NCI-H1417 treated with DMSO at 0.1 percent for 48 hours (cell line): Measurements from ENCODE around the gene ZNF518B.
"Not testable (repeated sequence)": the region's sequence is repeated elsewhere in the genome, so short reads cannot be mapped to it uniquely, and the experiment has no call there.

Experiments used
- DNase-seq: peaks from one replicate; lab custom pipeline; 2025; lab: John Stamatoyannopoulos, UW

ZNF518B gene

GRCh38 chr4:10458177-10458576 is 951 bp upstream of the ZNF518B start:
- no peak for DNase-seq

- DNase-seq = no peak
These were observed 501 bp downstream of the ZNF518B start for GRCh38 chr4:10456595-10457254.

DNA sequence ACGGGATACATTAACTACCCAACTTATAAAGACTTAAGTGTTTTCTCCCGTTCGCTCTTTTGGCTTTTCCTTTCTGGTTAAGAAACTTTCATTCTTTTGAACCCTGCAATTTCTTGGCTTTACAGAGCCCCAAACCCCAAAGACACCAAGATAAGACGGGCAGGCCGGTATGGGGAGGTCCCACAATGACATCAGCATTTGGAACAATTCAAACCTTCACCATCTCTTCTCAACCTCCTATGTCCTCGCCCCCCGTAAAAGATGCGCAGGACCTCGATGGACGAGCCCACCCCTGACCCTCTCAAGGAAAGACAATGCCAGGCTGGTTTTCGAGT is 999 bp downstream of the ZNF518B start:
- DNase-seq = no peak

- DNase-seq = no peak
These were observed 2.1 kb downstream of the ZNF518B start for GRCh38 chr4:10455133-10455532.

GRCh38 chr4:10454726-10455125 is 2.5 kb downstream of the ZNF518B start:
- DNase-seq = no peak

GRCh38 chr4:10454121-10454520 is 3.1 kb downstream of the ZNF518B start:
- no peak for DNase-seq

- no peak for DNase-seq
These were observed 8.2 kb downstream of the ZNF518B start for GRCh38 chr4:10448991-10449390.

GRCh38 chr4:10442976-10443375 is 14.2 kb downstream of the ZNF518B start:
- no peak for DNase-seq

DNA sequence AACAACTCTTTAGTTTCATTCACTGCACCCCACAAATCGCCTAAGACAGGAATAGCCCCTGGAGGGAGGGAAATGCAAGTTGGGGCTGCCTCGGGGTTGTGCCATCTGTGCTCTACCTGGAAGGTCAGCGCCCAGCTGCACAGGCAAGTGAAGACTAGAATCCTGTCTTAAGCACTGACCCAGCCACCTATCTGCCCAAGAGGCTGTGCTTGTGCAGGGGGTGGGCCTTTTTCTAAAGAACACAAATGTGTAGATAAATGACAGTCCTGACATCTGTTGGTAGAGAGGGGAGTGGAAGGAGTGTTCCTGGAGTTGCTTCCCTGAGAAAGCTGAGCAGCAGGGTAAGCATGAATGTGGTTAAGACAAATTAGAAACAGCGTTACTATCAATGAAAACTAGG is 15.7 kb downstream of the ZNF518B start:
- no peak for DNase-seq

DNA sequence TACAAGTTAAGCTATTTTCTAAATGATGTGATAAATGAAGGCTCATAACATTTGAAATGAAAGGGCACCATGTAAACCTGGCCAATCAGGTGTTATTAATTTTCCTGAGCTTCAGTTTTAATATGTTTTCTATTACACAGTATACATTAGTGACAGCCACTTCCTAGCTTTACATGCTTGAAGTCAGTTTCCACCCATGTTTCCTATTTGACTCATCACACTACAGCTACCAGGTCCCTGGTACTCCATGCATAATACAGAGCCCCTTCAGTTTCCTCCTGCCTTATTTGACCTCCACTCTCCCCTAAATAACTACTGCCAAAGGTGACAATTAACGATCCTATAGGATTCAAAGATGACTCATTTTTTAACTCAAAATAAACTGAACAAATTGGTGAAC is 18.3 kb downstream of the ZNF518B start:
- DNase-seq = no peak

DNA sequence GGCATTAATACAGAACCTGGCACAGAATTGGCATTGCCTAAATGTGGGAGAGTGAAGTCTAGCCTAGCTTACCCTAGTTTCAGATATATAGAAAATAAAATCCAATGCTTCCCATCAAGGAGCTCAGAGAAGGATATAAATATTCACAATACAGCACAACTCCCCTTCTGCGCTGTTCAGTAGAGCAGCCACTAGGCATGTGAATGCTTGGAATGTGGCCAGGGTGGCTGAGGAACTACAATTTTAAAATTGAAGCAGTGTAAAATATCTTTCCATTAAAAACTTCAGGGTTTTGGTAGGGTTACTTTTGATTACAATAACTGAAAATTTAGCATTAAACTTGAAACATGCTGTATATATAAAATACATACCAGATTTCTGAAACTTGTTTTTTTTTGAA is 19.5 kb downstream of the ZNF518B start:
- no peak for DNase-seq

DNA sequence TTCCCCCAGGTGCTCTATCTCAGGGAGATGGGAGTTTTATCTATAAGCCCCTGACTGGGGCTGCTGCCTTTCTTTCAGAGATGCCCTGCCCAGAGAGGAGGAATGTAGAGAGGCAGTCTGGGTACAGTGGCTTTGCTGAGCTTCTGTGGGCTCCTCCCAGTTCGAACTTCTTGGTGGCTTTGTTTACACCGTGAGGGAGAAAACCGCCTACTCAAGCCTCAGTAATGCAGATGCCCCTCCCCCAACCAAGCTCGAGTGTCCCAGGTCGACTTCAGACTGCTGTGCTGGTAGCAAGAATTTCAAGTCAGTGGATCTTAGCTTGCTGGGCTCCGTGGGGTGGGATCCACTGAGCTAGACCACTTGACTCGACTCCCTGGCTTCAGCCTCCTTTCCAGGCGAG is 29.5 kb downstream of the ZNF518B start:
- not testable (repeated sequence) for DNase-seq

- DNase-seq = no peak
These were observed 35.7 kb downstream of the ZNF518B start for GRCh38 chr4:10421344-10422055.

DNA sequence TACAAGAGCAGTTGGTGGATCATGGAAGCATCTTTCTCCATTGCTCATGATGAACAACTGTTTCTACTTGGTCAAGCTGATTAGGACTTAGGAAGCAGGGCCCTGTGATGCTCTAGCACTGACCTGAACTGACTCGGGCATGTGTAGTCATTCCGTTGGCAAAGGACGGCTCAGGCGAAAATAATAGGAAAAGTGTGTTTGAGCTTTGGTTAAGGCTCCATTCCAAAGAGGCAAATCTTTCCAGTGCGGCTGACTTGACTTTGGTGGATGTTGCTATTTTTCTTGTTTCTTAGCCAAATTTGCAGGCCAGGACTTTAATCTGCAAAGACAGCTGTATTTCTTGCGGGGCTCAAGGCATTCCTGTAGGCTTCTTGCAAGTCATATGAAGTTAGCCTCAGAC is 39.5 kb downstream of the ZNF518B start:
- DNase-seq = no peak

DNA sequence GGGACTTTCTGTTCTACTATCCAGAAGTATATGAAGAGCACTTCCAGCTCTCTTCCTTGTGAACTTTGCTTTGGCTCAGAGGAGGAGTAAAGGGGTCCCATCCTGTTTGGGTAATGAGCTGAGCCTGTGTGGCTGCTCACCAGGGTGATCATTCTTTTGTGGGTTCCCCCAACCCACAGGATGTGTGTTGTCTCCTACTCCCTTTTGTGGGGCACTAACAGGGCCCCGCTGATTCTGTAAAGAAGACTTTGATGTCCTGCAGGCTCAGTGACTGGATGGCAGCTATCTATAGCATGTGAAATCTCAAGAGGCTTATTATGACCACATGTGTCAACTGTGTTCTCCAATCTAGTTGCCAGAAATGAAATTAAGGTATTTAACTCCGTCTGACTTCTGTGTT is 40.8 kb downstream of the ZNF518B start:
- DNase-seq = no peak

- DNase-seq = no peak
These were observed 44.0 kb downstream of the ZNF518B start for GRCh38 chr4:10413177-10413576.

DNA sequence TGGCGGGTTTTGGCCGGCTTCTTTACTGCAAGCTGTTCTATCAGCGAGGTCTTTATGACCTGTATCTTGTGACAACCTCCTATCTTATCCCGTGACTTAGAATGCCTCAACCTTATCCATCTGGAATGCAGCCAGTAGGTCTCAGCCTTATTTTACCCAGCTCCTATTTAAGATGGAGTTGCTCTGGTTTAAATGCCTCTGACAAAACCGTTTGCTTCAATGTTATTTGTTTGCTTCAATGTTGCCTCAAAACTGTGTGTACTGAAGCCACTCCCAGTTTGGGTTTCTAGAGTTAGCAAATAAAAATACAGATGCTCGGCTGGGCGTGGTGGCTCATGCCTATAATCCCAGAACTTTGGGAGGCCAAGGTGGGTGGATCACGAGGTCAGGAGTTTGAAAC is 51.6 kb downstream of the ZNF518B start:
- DNase-seq = no peak

DNA sequence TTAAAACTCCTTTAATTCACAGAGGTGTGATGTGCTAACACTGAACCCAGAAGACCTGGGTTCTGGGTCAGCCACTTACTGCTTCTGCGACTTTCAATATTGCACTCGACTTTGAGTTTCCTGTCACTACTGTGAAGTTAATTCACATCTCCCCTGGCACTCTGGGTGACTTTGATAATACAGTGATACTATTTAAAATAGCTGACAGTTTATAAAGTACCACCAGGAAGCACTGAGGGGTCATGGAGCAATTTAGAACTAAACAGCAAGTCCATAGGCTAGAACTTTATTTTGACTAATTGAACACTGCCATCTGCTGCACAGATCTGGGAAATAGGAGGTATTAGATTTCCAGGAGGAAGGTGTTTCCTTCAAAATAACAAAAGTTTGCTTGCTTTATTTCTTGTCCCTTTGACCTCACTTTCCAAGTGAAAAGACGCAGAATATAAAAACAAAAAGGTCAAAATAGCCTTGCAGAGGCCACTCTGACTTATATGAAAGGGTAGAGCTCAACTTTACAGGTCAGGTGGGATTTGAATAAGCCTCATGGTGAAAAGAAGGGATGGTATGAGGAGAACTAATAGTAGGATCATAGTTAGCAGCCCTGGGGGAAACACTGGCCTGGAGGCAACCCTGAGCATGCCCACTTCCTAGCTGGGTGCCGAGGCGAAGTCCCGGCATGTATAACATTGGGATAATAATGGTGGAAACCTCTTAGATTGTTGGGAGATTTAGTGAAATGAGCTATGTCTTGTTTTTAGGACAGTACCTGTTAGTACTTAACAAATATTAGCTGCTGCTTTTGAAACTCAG is 53.4 kb downstream of the ZNF518B start:
- peak; percentile 26 for DNase-seq

GRCh38 chr4:10395971-10396580 is 61.1 kb downstream of the ZNF518B start:
- DNase-seq = no peak
